NOMO-1 (cell line): ENCODE measurements around the gene PHACTR4.
"Not testable (repeated sequence)": the region's sequence is repeated elsewhere in the genome, so short reads cannot be mapped to it uniquely, and the experiment has no call there.

Experiments used
- DNase-seq, 2 experiments: peaks; one replicate each; lab custom pipeline; 2025; ENCODE audit not compliant: unreplicated experiment in 2 of 2; lab: John Stamatoyannopoulos, UW

Gene PHACTR4

DNA sequence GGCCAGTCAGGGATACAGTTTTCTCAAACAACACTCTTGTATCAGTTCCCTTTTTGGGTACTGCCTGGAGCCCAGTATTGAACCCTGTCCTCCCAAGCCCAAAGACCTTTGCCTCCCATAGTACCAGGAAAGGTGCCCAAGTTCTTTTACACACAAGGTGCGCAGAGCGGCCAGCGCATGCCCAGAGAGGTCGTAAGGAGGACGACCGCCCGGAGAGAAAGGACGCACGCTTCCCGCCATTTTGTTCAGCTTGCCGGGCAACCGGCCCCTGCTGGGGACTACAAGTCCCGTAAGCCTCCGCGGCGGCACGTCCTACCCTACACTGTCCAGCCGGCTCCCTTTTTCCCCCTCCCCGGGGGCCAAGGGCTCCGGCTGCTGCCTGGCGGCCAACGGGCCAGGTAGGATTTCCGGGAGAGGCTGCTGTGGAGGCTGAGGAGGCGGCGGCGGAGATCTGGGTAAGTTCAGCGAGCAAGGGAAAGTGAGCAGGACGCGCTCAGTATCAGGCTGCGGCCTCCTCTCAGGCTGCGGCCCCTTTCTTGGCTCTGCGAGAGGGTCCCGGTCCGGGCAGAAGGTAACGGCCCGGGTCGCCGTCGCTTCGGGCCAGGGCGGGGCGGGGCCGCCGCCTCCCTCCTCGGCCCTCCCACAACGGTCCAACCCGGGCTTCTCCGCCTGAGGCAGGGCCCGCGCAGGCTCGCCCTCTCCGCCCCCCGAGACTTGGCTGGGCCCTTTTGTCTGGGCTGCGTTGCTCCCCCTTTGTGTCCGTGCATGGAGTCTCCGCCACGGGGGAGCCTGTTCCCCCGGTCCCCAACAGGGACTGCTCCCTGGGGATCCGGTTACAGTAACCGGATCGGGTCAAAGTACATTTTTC lies at the start of gene PHACTR4:
Gene PHACTR4 (plus strand): TSS at position 370 of the 868 bp plus-strand sequence. CDS start 37,708 bp downstream, outside the sequence.
- peak; percentile 83 to 85 for DNase-seq

DNA sequence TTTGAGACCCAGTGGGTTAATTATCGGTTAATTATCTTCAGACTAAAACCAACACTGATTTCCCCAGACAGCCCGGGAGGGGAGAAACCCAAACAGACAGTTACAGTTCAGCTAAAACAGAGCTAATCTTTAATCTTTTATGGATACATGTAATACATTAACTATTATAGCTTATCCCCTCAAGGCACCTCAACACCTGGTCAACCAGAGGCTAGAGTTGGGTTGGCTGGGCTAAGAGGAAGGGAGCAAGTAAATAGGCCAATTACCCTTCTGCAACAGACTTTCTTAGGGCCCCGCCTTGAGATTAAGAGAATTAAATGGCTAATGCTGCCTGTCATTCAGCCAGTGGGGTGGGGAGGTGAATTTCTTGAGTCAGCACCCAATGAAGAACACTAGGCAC lies 47.3 kb upstream of the PHACTR4 start:
- no peak for DNase-seq

DNA sequence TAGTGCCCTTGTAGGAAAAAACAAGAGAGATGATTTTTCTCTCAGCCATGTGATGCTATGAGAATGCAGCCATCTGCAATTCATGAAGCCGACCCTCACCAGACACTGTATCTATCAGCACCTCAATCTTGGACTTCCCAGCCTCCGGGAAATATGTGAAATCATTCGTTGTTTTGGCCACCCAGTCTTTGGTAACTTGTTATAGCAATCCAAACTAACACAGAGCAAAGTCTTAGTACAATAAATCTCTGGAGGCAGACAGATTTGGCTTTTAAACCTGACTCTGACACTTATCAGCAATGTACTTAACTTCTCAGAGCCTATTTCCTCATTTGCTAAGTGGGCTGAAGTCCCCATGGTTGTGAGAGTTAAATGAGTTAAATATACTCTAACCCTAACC lies 45.8 kb upstream of the PHACTR4 start:
- DNase-seq: peak; percentile 15 to 40

DNA sequence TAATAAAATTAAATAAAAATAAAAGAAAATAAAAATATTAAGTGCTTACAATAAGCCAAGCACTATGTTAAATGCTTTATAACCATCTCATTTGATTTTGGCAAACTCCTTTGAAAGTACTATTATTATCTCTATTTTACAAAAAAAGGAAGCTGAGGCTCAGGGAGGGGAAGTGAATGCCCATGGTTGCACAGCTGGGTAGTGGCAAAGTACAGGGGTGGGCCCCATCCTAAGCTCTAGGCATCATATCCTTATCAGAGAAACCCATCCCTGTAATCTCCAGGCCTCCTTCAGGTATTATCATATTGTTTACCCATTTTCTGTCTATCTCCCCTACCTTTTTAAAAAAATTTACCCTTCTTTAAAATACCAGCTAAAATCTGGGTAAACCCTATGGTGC lies 43.0 kb upstream of the PHACTR4 start:
- DNase-seq: peak; percentile 63 to 73

DNA sequence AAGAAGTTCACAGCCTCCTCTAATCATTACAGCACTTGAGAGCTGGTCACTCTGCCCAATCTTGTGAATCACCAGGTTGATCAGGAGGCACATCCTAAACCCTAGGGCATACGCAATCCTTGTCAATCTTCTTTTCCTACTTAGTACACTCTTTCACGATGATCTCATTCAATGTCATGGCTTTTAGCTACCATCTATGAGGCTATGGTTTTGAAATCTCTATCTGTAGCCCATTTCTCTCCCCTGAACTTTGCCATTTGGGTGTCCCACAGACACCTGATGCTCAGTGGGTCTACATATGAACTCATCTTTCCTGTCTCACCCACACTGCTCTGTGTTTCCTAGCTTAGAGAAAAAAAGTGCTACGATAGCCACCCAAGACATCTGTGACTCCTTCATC lies 42.6 kb upstream of the PHACTR4 start:
- peak in 1 of 2 experiments; percentile 48 for DNase-seq

DNA sequence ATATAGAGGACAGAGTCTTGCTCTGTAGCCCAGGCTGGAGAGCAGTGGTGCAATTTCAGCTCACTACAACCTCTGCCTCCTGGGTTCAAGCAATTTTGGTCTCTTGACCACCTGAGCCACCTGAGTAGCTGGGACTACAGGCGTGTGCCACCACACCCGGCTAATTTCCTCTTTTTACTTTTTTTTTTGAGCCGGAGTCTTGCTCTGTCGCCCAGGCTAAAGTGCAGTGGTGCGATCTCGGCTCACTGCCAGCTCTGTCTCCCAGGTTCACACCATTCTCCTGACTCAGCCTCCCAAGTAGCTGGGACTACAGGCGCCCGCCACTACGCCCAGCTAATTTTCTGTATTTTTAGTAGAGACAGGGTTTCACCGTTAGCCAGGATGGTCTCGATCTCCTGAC lies 42.1 kb upstream of the PHACTR4 start:
- DNase-seq: not testable (repeated sequence)

- DNase-seq: no peak
Measured at GRCh38 chr1:28328228-28328648, 41.3 kb upstream of the PHACTR4 start.

DNA sequence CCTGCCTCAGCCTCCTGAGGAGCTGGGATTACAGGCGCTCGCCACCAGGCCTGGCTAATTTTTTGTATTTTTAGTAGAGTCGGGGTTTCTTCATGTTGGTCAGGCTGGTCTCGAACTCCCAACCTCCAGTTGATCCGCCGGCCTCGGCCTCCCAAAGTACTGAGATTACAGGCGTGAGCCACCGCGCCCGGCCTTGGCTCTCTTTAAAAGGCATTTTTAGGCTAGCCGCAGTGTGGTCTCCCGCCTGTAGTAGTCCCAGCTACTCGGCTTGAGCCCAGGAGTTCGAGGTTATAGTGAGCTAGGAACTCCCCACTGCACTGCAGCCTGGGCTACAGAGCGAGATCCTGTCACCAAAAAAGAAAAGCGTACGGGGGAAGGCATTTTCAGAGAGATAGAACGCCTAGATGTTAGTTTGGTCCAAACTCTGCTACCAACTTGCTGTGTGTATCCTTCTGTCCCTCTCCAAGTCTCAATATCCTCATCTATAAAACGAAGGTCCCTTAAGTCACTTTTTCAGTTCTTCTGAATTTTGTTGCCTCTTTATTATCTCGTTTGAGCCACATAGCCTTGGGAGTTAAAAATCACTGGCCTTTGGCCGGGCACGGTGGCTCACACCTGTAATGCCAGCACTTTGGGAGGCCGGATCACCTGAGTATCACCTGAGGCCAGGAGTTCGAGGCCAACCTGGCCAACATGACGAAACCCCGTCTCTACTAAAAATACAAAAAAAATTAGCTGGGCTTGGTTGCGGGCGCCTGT lies 40.0 kb upstream of the PHACTR4 start:
- DNase-seq: peak; percentile 21 to 40

DNA sequence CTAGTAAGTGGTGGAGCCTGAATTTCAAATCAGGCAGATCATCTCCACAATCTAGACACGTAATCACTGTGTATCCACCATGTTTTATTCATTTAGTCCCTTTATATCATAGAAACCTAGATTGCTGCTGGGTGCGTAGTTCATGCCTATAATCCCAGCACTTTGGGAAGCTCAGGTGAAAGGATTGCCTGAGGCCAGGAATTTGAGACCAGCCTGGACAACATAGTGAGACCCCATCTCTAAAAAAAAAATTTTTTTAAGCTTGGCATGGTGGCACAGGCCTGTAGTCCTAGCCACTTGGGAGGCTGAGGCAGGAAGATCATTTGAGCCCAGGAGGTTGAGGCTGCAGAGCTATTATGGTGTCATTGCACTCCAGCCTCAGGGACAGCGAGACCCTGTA lies 30.6 kb upstream of the PHACTR4 start:
- DNase-seq: no peak

DNA sequence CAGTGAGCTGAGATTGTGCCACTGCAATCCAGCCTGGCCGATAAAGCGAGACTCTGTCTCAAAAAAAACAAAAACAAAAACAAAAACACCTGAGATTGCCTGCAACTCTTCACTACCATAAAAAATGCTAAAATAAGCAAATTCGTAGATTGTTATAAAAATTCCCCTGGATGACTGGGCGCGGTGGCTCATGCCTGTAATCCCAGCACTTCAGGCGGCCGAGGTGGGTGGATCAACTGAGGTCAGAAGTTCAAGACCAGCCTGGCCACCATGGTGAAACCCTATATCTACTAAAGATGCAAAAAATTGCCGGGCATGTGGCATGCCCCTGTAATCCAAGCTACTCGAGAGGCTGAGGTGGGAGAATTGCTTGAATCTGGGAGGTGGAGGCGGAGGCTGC lies 30.0 kb upstream of the PHACTR4 start:
- no peak for DNase-seq

DNA sequence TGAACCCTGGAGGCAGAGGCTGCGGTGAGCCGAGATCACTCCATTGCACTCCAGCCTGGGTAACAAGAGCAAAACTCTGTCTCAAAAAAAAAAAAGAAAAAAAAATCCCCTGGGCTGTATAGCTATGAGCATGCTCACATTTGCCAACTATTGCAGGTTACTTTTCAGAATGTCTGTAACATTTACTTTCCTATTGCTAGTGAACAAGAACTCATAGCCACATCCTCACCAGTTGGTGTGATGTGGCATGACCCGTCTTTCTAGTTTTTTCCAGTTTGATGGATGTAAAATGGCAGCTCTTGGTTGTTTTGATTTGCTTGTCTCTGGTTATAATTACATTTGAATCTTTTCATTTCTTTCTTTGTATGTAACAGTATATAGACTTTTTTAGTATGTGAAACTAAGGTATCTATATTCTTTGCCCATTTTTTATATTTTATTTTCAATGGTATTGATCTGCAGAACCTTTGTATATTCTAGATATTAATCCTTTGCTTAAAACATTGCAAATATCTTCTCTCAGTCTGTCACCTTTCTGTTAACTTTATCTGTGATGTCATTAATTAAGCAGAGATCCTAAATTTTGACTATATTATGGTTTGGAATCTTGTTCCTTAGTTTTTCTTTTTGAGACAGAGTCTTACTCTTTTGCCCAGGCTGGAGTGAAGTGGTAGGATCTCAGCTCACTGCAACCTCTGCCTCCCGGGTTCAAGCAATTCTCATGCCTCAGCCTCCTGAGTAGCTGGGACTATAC lies 29.1 kb upstream of the PHACTR4 start:
- no peak for DNase-seq

GRCh38 chr1:28341591-28341990 lies 27.9 kb upstream of the PHACTR4 start:
- DNase-seq: no peak

DNA sequence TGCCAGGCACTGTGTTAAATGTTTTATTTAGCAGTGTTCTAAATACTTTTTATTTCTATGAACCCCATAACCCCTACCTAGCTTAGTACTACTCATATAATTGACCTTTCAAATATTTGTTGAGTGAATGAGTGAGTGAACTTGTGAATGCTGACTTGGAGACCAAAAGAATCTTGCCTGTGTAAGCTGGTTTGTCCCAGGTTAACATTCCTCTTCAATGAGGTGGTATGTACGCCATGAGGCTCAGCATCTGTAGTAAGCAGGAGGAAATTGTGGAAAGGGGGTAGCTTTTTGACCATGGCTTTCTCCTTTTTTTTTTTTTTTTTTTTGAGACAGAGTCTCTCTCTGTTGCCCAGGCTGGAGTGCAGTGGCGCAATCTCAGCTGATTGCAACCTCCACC lies 26.1 kb upstream of the PHACTR4 start:
- DNase-seq: no peak

GRCh38 chr1:28353248-28353810 lies 16.2 kb upstream of the PHACTR4 start:
- not testable (repeated sequence) for DNase-seq

DNA sequence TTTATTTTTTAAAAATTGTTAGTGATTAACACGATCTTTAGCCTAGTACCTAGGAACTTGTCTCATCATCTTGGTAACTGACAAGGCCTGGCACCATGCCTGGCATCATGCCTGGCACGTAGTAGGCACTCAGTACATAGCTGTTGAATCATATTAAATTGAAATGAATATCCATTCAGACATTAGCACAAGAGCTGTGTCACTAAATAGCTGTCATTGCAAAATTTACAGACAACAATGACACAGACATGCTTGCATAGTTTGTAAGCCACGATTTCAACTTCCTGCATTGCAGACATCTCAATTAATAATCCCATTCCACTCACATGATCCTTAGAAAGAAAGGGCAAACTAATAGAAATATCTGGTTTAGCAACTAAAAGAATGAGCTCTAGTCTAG lies 15.4 kb upstream of the PHACTR4 start:
- peak in 1 of 2 experiments; percentile 12 for DNase-seq

- no peak for DNase-seq
Measured at GRCh38 chr1:28358716-28359115, 10.8 kb upstream of the PHACTR4 start.

DNA sequence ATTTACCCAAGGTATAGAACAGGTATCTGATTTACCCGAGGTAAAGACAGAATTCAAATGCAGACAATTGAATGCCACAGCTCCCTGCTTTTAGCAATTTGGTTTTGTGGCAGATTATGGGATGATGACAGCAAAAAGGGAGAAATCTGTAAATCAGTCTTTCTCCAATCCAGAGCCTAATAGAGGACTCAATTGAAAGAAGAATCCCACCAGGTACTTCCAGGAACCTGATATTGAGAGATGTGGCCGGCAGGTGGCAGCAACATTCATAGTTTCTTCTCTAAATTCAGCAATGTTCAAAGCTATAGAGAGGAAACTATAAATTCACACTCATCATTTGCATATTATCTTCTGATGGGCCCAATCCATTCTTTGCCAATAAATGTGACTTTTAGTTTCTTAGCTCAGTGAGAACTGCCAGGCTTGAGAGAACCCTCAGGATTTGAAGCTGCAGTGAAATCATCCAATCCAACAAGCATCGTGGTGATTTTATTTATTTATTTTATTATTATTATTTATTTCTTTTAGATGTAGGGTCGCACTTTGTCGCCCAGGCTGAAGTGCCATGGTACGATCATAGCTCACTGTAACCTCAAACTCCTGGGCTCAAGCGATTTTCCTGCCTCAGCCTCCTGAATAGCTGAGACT lies 9.8 kb upstream of the PHACTR4 start:
- peak; percentile 2 to 65 for DNase-seq

DNA sequence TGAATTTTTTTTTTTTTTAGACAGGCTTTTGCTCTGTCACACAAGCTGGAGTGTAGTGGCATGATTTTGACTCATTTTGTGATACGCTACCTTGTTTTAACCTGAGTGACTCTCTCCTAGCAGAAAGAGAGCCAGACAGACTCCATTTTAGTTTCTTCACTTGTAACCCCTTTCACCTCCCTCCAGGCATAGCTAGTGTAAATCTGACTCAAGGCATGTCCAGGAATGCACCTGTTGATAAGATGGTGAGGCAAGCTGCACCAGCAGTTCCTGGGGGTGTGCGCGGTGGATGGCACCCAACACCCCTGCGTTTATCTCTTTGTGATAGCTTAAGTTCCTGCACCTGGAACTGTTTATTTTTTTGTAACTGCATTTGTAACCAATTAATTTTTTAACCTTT lies 4.7 kb upstream of the PHACTR4 start:
- no peak for DNase-seq

- DNase-seq: no peak
Measured at GRCh38 chr1:28365864-28366263, 3.7 kb upstream of the PHACTR4 start.

DNA sequence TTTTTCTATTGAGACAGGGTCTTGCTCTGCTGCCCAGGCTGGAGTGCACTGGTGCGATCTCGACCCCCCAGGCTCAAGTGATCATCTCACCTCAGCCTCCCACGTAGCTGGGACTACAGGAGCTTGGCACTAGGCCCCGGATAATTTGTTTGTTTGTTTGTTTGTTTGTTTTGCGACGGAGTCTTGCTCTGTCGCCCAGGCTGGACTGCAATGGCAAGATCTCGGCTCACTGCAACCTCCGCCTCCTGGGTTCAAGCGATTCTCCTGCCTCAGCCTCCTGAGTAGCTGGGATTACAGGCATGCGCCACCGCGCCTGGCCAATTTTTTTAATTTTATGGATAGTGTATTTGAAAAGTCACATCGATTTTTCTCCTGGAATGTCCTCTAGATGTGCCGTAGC lies 932 bp upstream of the PHACTR4 start:
- not testable (repeated sequence) for DNase-seq
